HEK293 (cell line): ENCODE measurements around the gene KCTD11.

Experiments
- GLIS1 ChIP-seq: fragments of 450-650 bp; formaldehyde crosslinking; IDR thresholded peaks from 2 replicates; pipeline ENCODE4 v1.5.1; 2016; ENCODE audit warnings: missing biosample characterization, missing genetic modification characterization
- GLIS2 ChIP-seq: fragments of 450-650 bp; formaldehyde crosslinking; IDR thresholded peaks from 2 replicates; pipeline ENCODE4 v1.5.1; 2016; ENCODE audit warnings: missing biosample characterization, missing genetic modification characterization
- KLF1 ChIP-seq: fragments of 450-650 bp; formaldehyde crosslinking; IDR thresholded peaks from 2 replicates; pipeline ENCODE4 v1.5.1; 2016; ENCODE audit warnings: missing biosample characterization, missing genetic modification characterization
- KLF9 ChIP-seq: fragments of 450-650 bp; formaldehyde crosslinking; IDR thresholded peaks from 2 replicates; pipeline ENCODE4 v1.5.1; 2016; ENCODE audit warnings: missing biosample characterization, missing genetic modification characterization, low read depth
- PBX3 ChIP-seq: sonication (generic); formaldehyde crosslinking; IDR thresholded peaks from 2 replicates; pipeline ENCODE4 v1.8.1; 2022; ENCODE audit warnings: mild to moderate bottlenecking, moderate library complexity, missing genetic modification reagents
- PRDM1 ChIP-seq: fragments of 450-650 bp; formaldehyde crosslinking; IDR thresholded peaks from 2 replicates; pipeline ENCODE4; 2016; ENCODE audit warnings: missing biosample characterization, missing genetic modification characterization
- RBAK ChIP-seq: fragments of 450-650 bp; formaldehyde crosslinking; IDR thresholded peaks from 2 replicates; pipeline ENCODE4 v1.5.1; 2016; ENCODE audit warnings: missing biosample characterization, missing genetic modification characterization
- TSHZ1 ChIP-seq: fragments of 450-650 bp; formaldehyde crosslinking; IDR thresholded peaks from 2 replicates; pipeline ENCODE4 v1.5.1; 2016; ENCODE audit warnings: missing biosample characterization, missing genetic modification characterization, borderline replicate concordance
- ZBTB10 ChIP-seq: fragments of 450-650 bp; formaldehyde crosslinking; IDR thresholded peaks from 2 replicates; pipeline ENCODE4 v1.5.1; 2016; ENCODE audit warnings: missing biosample characterization, missing genetic modification characterization
- ZNF140 ChIP-seq: fragments of 450-650 bp; formaldehyde crosslinking; IDR thresholded peaks from 2 replicates; pipeline ENCODE4 v1.5.1; 2016; ENCODE audit warnings: missing biosample characterization, missing genetic modification characterization
- ZNF16 ChIP-seq: fragments of 450-650 bp; formaldehyde crosslinking; IDR thresholded peaks from 2 replicates; pipeline ENCODE4 v1.5.1; 2016; ENCODE audit warnings: low read depth, missing biosample characterization, missing genetic modification characterization
- ZNF169 ChIP-seq: fragments of 450-650 bp; formaldehyde crosslinking; IDR thresholded peaks from 2 replicates; pipeline ENCODE4 v1.5.1; 2016; ENCODE audit warnings: missing biosample characterization, missing genetic modification characterization
- ZNF26 ChIP-seq: fragments of 450-650 bp; formaldehyde crosslinking; IDR thresholded peaks from 2 replicates; pipeline ENCODE4 v1.5.1; 2016; ENCODE audit warnings: missing biosample characterization, missing genetic modification characterization
- ZNF335 ChIP-seq: fragments of 450-650 bp; formaldehyde crosslinking; conservative IDR thresholded peaks from 2 replicates; pipeline ENCODE4 v1.5.1; 2016; ENCODE audit warnings: missing biosample characterization, missing genetic modification characterization
- ZNF391 ChIP-seq: fragments of 450-650 bp; formaldehyde crosslinking; IDR thresholded peaks from 2 replicates; pipeline ENCODE4 v1.5.1; 2016; ENCODE audit warnings: low read depth, missing biosample characterization, missing genetic modification characterization, borderline replicate concordance
- ZNF423 ChIP-seq: fragments of 450-650 bp; formaldehyde crosslinking; IDR thresholded peaks from 2 replicates; pipeline ENCODE4 v1.5.1; 2016; ENCODE audit warnings: missing biosample characterization, missing genetic modification characterization
- ZNF473 ChIP-seq: fragments of 450-650 bp; formaldehyde crosslinking; IDR thresholded peaks from 2 replicates; pipeline ENCODE4 v1.5.1; 2017; ENCODE audit warnings: missing biosample characterization, missing genetic modification characterization
- ZNF518A ChIP-seq: fragments of 450-650 bp; formaldehyde crosslinking; conservative IDR thresholded peaks from 2 replicates; pipeline ENCODE4 v1.5.1; 2016; ENCODE audit warnings: low read depth, missing biosample characterization, missing genetic modification characterization
- ZNF555 ChIP-seq: fragments of 450-650 bp; formaldehyde crosslinking; conservative IDR thresholded peaks from 2 replicates; pipeline ENCODE4 v1.5.1; 2017; ENCODE audit warnings: missing biosample characterization, mild to moderate bottlenecking, missing genetic modification characterization, inconsistent platforms
- ZNF571 ChIP-seq: fragments of 450-650 bp; formaldehyde crosslinking; IDR thresholded peaks from 2 replicates; pipeline ENCODE4 v1.5.0; 2017; ENCODE audit warnings: missing biosample characterization, missing genetic modification characterization
- ZNF610 ChIP-seq: fragments of 450-650 bp; formaldehyde crosslinking; IDR thresholded peaks from 2 replicates; pipeline ENCODE4 v1.5.1; 2016; ENCODE audit warnings: missing biosample characterization, missing genetic modification characterization, borderline replicate concordance
- ZNF623 ChIP-seq: fragments of 450-650 bp; formaldehyde crosslinking; IDR thresholded peaks from 2 replicates; pipeline ENCODE4 v1.5.1; 2016; ENCODE audit warnings: missing biosample characterization, missing genetic modification characterization
- ZNF624 ChIP-seq: fragments of 450-650 bp; formaldehyde crosslinking; IDR thresholded peaks from 2 replicates; pipeline ENCODE4 v1.5.1; 2017; ENCODE audit warnings: missing biosample characterization, missing genetic modification characterization
- ZNF677 ChIP-seq: fragments of 450-650 bp; IDR thresholded peaks from 2 replicates; pipeline ENCODE4 v1.5.0; 2018; ENCODE audit warnings: missing biosample characterization, mild to moderate bottlenecking, missing genetic modification characterization, moderate library complexity
- ZNF747 ChIP-seq: fragments of 450-650 bp; formaldehyde crosslinking; IDR thresholded peaks from 2 replicates; pipeline ENCODE4 v1.5.1; 2016; ENCODE audit warnings: missing biosample characterization, missing genetic modification characterization
- ZSCAN23 ChIP-seq: fragments of 450-650 bp; formaldehyde crosslinking; IDR thresholded peaks from 2 replicates; pipeline ENCODE4 v1.5.1; 2016; ENCODE audit warnings: missing biosample characterization, missing genetic modification characterization
- ZSCAN30 ChIP-seq: fragments of 450-650 bp; IDR thresholded peaks from 2 replicates; pipeline ENCODE4 v1.5.1; 2018; ENCODE audit warnings: missing biosample characterization, mild to moderate bottlenecking, missing genetic modification characterization, moderate library complexity

Gene KCTD11

GRCh38 chr17:7403043-7403726 is 51.2 kb downstream of the KCTD11 start (continued):
- no peak for TF ChIP-seq ZNF623 (tag by site-specific recombination)
- TF ChIP-seq TSHZ1 (tag by site-specific recombination), result no peak
- peak; percentile 53; the same call in 1 of the 2 replicates for TF ChIP-seq KLF9 (tag by site-specific recombination)
- no peak for TF ChIP-seq RBAK
- TF ChIP-seq ZNF677 (tag by site-specific recombination), result no peak
- TF ChIP-seq KLF1 (tag by site-specific recombination), result no peak
- TF ChIP-seq ZNF624 (tag by site-specific recombination), result no peak
- TF ChIP-seq GLIS1, result no peak
- TF ChIP-seq ZNF26 (tag by site-specific recombination), result no peak
- no peak for TF ChIP-seq ZSCAN30 (tag by site-specific recombination)
- no peak for TF ChIP-seq ZNF518A
- TF ChIP-seq ZNF391 (tag by site-specific recombination), result no peak
- no peak for TF ChIP-seq PRDM1 (tag by site-specific recombination)
- no peak for TF ChIP-seq ZNF747 (tag by site-specific recombination)
- no peak for TF ChIP-seq ZNF140
- TF ChIP-seq ZNF555 (tag by site-specific recombination), result no peak
- no peak for TF ChIP-seq ZNF473 (tag by site-specific recombination)
- TF ChIP-seq ZBTB10 (tag by site-specific recombination), result no peak
- no peak for TF ChIP-seq ZSCAN23
- TF ChIP-seq ZNF335 (tag by site-specific recombination), result peak; percentile 90
- no peak for TF ChIP-seq ZNF610
- TF ChIP-seq ZNF16 (tag by site-specific recombination), result no peak
- no peak for TF ChIP-seq GLIS2 (tag by site-specific recombination)
- TF ChIP-seq ZNF571 (tag by site-specific recombination), result no peak
- TF ChIP-seq PBX3, result no peak
- TF ChIP-seq ZNF169 (tag by site-specific recombination), result no peak
- TF ChIP-seq ZNF423 (tag by site-specific recombination), result no peak
